Glutamatergic neuron (in vitro differentiated cells): ENCODE data around the gene PI4KA. TPM values are rescaled to one million over a fixed set of nuclear protein-coding genes. Genes with fewer than 3 reads are reported as not detected.

Experiments used
- DNase-seq: peaks from one replicate; pipeline ENCODE4 v3.0.0; 2022
- H3K27ac Mint-ChIP-seq: one replicate; pipeline ENCODE4 v1.8.0; 2020; ENCODE audit warnings: mild to moderate bottlenecking, mixed read lengths, inconsistent platforms; ENCODE audit not compliant: unreplicated experiment
- H3K27me3 Mint-ChIP-seq: one replicate; pipeline ENCODE4 v1.8.0; 2020; ENCODE audit warnings: mild to moderate bottlenecking, moderate library complexity, mixed read lengths, inconsistent platforms; ENCODE audit not compliant: unreplicated experiment
- H3K36me3 Mint-ChIP-seq: one replicate; pipeline ENCODE4 v1.8.0; 2020; ENCODE audit warnings: mild to moderate bottlenecking, mixed read lengths, inconsistent platforms; ENCODE audit not compliant: unreplicated experiment
- H3K4me1 Mint-ChIP-seq: one replicate; pipeline ENCODE4 v1.8.0; 2020; ENCODE audit warnings: mild to moderate bottlenecking, low read depth, mixed read lengths, inconsistent platforms; ENCODE audit not compliant: unreplicated experiment
- H3K4me3 Mint-ChIP-seq: one replicate; pipeline ENCODE4 v1.8.0; 2020; ENCODE audit warnings: mild to moderate bottlenecking, mixed read lengths, inconsistent platforms; ENCODE audit not compliant: unreplicated experiment
- H3K9me3 Mint-ChIP-seq: one replicate; pipeline ENCODE4 v1.8.0; 2020; ENCODE audit warnings: mild to moderate bottlenecking, moderate library complexity, mixed read lengths, inconsistent platforms; ENCODE audit not compliant: unreplicated experiment
- CTCF ChIP-seq: fragments of 200-600 bp; sonication (generic); IDR thresholded peaks from one replicate; pipeline ENCODE4 v1.5.0; 2021; ENCODE audit not compliant: partially characterized antibody, unreplicated experiment
- total RNA-seq: library from RNA; stranded (reverse); fragmentation: NEBNext Ultra II Directional; extraction: Animal tissue kit (Norgen Biotek cat#: 25700); gene quantifications from one replicate; pipeline ENCODE4 v1.2.1, GENCODE V29; 2021; ENCODE audit not compliant: unreplicated experiment

Gene PI4KA
- total RNA-seq, 1 donor from 2014 or later = 165 TPM

- Mint-ChIP-seq H3K27me3 (peaks cover 6% of the 10 kb centered on the region), H3K9me3 (peaks cover 6% of the 10 kb centered on the region), H3K4me1 (no peaks in the 10 kb centered on the region), H3K27ac (no peak overlapping the region), H3K4me3 (no peak overlapping the region), H3K36me3 (no peaks in the 10 kb centered on the region)
- no peak for DNase-seq
- no peak for TF ChIP-seq CTCF
Measured at GRCh38 chr22:20748082-20748481, 110.5 kb downstream of the PI4KA start.

GRCh38 chr22:20747223-20747622, 111.4 kb downstream of the PI4KA start:
- no peak overlapping the region for H3K27ac Mint-ChIP-seq
- no peak overlapping the region for H3K4me3 Mint-ChIP-seq
- H3K4me1 Mint-ChIP-seq = no peaks in the 10 kb centered on the region
- no peak for TF ChIP-seq CTCF
- peaks cover 6% of the 10 kb centered on the region for H3K9me3 Mint-ChIP-seq
- no peaks in the 10 kb centered on the region for H3K36me3 Mint-ChIP-seq
- H3K27me3 Mint-ChIP-seq = peaks cover 6% of the 10 kb centered on the region
- DNase-seq = no peak

GRCh38 chr22:20746431-20747189, 112.0 kb downstream of the PI4KA start:
- Mint-ChIP-seq H3K27me3 (peaks cover 7% of the 10 kb centered on the region), H3K36me3 (no peaks in the 10 kb centered on the region), H3K4me1 (no peaks in the 10 kb centered on the region), H3K9me3 (peaks cover 6% of the 10 kb centered on the region), H3K4me3 (no peak overlapping the region), H3K27ac (no peak overlapping the region)
- no peak for DNase-seq
- TF ChIP-seq CTCF = no peak

GRCh38 chr22:20745119-20745518, 113.5 kb downstream of the PI4KA start:
- DNase-seq = no peak
- Mint-ChIP-seq H3K4me1 (no peaks in the 10 kb centered on the region), H3K36me3 (peaks cover 8% of the 10 kb centered on the region), H3K9me3 (peaks cover 4% of the 10 kb centered on the region), H3K27me3 (peaks cover 10% of the 10 kb centered on the region), H3K27ac (no peak overlapping the region), H3K4me3 (no peak overlapping the region)
- no peak for TF ChIP-seq CTCF

GRCh38 chr22:20744456-20744855, 114.2 kb downstream of the PI4KA start:
- peaks cover 10% of the 10 kb centered on the region for H3K36me3 Mint-ChIP-seq
- no peak overlapping the region for H3K27ac Mint-ChIP-seq
- no peak for DNase-seq
- H3K9me3 Mint-ChIP-seq = peaks cover 4% of the 10 kb centered on the region
- H3K4me1 Mint-ChIP-seq = no peaks in the 10 kb centered on the region
- no peak for TF ChIP-seq CTCF
- H3K27me3 Mint-ChIP-seq = peaks cover 11% of the 10 kb centered on the region
- no peak overlapping the region for H3K4me3 Mint-ChIP-seq
